GM19351 (cell line): ENCODE data around the gene ABCA13.

Source experiments
- ATAC-seq: cut with Tn5 transposase; IDR thresholded peaks from one replicate; pipeline ENCODE4 v1.9.1; 2021; ENCODE audit warnings: mild to moderate bottlenecking, moderate library complexity; ENCODE audit not compliant: unreplicated experiment

Gene ABCA13

DNA sequence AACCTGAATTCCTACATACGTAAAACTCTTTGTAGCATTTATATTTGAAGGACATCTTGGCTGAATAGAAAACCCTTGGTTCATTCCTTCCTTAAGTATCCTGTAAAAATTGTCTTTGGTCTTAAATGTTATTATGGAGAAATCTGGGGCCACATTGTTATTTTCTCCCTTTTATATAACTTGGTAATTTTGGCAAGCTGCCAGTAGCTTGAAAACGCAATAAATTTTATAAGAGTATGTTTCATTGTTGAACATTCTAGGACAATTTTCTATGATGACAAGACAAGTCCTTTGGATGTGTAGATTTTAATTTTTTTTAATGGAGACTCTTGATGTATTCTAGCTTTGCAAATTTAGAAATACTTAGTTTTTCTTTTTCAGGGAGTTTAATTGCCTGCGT is 191.9 kb downstream of the ABCA13 start:
- ATAC-seq, result no peak

DNA sequence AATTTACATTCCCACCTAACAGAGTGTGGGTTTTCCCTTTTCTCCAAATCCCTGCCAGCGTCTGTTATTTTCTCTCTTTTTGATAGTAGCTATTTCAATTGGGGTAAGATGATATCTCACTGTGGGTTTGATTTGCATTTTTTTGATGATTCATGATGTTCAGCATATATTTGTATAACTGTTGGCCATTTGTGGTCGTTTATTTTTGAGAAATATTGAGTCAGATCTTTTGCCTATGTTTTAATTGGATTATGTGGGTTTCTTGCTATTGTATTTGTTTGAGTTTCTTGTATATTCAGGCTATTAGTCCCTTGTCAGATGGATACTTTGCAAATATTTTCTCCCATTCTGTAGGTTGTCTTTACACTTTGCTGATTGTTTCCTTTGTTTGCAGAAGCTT is 193.8 kb downstream of the ABCA13 start:
- ATAC-seq, result no peak

DNA sequence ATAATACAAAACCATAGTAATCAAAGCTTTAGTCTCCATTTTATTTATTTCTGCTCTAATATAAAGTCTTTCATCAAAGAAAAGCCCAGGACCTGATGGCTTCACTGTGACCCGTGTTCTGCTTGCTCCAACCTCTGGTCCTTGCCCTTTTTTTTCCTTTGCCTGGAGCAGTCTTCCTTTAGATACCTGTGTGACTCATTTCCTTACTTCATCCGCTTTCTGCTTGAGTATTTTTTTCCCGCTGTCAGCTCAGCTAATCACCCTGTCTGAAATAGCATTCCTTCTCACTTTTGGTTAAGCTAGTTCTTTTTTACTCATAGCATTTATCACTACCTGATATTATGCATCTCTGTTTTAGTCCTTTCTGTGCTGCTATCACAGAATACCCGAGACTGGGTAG is 194.8 kb downstream of the ABCA13 start:
- no peak for ATAC-seq

DNA sequence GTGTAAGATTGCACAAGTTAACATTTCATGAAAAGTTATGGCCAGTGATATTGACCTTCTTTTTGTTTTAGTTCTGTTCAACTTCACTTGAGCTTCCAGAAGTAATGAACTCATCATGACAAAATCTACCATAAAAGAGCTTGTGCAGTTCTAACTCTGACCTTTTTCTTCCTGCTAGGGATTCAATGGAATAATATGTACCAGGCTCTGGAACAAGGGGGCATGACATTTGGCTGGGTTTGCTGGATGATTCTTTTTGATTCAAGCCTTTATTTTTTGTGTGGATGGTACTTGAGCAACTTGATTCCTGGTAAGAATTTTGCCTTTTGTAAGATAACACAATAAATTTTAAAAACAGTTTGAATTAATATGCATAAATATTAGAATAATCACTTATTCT is 205.0 kb downstream of the ABCA13 start:
- ATAC-seq, result no peak

DNA sequence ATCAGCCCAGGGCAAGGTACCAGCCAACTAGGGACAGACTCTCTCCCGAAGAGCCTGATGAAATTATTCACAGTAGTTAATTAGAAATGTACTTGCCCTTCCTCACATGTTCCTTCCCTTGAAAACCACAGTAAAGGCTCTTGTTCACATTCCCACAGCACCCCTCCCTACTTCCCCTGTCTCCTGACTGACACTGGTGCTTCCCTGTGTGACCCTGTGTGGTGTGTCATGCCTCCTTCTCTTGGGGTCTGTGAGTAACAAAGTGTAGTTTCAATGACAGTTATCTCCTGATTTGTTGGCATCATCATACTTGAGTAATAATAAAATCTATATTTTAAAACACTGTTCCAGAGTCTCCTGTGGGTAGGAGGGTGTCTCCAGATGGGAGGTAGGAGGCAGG is 209.7 kb downstream of the ABCA13 start:
- ATAC-seq, result no peak

DNA sequence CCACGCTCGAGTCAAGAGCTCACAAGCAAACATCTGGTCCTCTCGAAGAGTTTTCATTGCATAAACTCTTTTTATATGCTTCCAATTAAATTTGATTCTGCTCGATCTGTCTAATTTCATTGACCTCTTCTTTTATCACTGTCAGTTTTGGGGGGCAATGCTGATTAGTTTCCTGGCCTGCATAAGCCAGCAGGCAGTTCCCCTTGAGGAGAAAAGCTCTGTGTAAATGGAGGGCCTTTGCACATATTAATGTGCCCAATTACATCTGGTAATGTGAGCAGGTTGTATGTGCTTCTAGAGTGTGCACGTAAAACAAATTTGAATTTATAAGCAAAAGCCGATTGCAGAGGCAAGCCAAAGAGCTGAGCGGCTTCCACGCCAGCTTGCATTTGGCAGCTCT is 210.3 kb downstream of the ABCA13 start:
- no peak for ATAC-seq

DNA sequence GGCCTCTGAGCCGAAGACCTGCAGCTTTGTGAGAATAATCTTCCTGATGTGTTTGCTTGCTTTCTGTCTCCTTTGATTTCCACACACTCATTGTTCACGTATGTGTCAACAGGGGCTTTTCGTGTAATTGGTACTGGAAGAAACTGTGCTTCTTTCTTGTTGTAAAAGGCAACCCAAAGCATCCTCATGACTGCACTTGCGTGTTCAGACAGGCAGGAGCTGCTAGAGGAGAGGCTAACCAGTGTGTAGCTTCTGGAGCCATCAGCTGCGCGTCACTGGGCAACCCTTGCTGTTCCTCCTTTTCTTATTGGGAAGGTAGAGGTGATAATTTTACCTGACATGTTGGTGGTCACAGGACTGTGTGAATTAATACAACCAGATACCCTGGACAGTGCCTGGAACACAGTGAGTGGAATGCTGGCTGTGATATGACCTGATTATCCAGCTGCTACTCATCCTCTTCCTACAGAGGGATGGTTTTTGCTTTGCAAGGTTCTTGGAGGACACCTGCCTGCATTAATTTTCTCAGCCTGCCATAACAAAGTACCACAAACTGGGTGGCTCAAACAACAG is 213.0 kb downstream of the ABCA13 start:
- ATAC-seq, result no peak

DNA sequence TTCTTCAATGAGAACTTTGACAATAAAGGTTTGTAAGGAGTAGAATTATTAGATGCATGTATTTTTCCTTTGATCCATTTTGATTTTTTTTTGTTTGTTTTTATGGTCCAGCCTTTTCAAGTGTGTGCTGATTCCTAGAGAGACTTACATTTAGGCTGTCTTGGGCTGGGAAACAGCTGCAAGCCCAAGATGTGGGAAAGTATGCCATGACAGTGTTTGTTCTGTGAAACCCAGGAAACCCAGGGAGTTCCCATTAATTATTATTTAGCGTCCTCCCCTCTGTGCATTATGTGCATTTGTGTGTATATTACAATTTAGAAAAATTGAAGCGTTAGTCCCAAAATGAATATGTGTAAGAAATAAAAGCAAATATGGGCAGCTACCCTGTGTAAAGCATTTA is 216.7 kb downstream of the ABCA13 start:
- no peak for ATAC-seq

DNA sequence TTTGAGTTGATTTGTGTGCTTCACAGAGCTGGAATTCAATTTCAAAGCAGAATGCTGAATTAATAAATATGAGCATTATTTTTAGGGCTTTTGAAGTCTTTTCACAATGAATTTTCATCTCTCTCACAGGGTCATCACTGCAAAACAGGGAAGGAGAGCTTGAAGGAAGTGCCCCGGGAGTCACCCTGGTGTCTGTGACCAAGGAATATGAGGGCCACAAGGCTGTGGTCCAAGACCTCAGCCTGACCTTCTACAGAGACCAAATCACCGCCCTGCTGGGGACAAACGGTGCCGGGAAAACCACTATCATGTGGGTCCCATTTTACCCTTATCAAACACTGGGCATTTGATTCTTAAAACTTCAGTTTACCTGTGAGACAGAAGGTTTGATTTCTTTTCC is 217.7 kb downstream of the ABCA13 start:
- no peak for ATAC-seq

DNA sequence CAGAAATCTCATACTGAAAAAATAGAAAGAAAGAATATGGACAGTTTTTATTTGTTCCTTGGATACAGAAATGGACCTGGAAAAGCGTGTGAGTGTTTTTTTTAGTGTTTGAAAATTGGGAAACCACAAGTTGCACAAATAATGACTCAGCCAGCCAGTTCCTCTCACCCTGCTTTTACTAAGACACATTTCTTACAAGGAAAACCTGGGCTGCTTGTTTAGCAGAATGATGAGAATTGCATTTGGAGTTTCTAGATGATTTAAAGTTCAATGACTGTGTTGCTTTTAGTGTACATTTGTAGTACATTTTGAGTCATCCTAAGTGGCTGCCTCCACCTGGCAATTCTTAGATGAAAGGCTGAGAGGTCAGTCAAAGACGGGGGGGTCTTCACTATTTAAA is 218.7 kb downstream of the ABCA13 start:
- no peak for ATAC-seq

DNA sequence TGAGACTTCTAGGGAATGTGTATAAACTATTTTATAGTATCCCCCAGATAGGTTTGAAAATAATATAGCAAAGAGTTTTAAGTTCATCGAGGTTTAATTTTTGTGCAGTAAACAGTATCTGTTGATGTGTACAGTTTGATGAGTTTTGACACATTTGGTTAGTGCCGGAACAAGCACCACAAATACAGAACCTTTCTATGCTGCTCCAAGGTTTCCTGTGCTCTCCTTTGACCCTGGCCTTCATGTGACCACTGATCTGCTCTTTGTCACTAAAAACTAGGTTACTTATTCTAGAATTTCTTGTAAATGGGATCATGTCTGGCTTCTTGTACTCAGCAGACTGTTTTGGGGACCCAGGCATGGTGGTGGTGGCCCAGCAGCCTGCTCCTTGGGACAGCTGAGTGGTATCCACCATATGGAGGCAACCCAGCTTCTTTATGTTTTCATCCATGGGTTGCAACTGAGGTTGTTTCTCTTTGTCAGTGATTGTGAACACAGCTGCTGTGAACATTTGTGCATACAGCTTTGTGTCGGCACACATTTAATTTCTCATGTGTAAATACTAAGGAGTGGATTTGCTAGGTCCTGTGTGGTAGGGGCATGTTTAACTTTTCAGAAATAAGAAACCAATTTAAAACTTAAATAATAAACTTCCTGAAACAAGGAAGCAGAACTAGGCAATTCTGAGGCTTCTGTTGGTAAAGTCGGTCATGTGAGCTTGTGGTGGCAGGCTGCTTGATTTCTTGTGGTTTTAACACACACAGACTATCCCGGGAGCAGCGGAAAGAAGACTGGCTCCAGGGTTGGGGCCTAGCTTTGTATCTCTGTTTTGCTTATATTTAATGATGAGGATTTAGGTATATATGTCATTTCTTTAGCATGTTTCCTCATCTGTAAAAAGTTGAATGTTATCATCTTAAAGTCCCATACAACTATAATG is 219.4 kb downstream of the ABCA13 start:
- ATAC-seq, result no peak

DNA sequence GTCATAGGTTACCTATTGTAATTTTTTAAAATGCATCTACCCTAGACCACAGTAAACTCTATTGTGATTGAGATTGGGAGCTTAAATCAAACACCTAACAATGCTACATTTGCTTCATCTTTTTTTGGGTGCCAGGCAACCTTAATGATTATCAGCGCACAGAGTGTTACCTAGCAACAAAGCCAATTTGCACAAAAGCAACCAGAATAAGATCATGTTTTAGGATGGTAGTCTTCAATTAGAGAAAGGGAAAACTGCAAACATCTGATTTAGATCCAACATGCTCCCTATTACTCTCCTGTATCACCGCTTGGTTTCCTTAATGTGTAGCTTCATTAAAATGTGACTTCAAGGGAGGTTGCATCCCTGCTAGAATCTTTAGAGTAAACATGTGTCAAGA is 226.9 kb downstream of the ABCA13 start:
- ATAC-seq, result no peak

DNA sequence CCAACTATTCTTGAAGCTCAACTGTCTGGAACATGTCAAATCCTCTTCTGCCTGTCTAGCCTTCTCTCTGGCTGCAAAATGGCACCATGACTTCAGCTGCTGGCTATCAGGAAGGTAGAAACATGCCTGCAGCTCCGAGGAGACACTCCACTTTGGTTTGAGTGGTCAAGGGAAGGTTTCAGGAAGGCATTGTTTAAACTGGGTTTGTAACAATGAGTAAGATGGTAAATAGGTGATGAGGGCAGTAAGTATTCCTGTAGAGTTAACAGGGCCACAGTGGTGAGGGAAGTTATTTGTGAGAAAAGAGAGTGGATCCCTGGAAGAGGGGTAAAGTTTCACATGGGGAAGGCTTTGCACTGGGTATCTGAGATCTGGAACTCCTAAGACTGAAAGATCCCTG is 231.5 kb downstream of the ABCA13 start:
- ATAC-seq, result no peak

DNA sequence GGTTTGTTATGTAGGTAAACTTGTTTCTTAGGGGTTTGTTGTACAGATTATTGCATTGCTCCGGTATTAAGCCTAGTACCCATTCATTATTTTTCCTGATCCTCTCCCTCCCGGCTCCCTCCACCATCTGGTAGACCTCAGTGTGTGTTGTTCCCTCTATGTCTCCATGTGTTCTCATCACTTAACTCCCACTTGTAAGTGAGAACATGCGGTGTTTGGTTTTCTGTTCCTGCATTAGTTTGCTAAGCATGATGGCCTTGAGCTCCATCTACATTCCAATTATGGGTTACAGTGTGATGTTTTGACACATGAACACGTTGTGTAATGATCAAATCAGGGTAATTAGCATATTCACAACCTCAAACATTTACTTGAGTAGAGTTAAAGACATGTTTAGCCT is 237.5 kb downstream of the ABCA13 start:
- ATAC-seq, result no peak

DNA sequence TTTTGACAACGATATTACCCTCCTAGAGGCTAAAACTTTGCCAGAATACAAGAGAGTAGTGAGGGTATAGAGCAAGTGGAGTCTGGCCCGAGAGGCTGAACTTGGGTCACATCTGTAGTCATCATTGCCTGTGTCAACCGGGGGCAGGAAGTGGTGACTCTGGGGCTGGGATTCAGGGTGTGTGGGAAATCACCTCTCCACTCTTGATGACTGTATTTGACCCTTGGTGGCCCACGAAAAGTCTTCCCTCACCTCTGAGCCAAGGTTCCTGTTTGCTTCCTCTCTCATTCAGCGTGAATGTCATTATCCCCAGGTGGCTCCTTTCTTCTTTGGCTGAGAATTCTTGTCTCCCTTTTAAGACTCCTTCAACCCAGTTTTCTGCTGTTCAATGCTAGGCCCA is 240.4 kb downstream of the ABCA13 start:
- ATAC-seq, result peak; percentile 61

DNA sequence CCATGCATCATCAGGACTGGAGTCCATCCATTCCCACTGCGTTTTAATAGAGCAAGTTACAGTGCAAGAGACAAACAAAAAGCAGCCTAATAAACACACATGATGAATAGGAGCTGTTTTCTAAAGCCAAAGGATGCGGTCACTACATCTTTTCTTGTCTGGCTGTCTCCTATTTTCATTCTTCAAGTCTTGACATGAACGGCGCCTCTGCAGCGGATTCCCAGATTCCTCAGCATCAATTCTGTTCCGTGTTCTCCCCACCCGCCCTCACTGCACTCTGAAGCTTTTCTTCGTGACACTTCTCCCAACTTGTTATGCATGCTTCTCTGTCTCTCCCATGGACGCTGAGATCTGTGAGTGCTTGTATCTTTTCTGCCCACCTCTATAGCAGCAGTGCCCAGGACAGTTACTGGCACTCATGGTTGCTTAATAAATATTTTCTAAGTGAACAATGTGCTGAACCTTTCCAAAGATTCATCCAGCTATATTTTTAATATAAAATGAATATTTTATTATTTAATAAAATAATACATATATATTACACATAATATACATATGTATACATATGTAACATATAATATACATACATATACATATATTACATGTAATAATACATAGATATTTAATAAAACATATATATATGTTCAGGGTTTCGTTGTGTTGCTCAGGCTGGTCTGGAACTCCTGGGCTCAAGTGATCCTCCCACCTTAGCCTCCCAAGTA is 242.9 kb downstream of the ABCA13 start:
- ATAC-seq, result no peak

DNA sequence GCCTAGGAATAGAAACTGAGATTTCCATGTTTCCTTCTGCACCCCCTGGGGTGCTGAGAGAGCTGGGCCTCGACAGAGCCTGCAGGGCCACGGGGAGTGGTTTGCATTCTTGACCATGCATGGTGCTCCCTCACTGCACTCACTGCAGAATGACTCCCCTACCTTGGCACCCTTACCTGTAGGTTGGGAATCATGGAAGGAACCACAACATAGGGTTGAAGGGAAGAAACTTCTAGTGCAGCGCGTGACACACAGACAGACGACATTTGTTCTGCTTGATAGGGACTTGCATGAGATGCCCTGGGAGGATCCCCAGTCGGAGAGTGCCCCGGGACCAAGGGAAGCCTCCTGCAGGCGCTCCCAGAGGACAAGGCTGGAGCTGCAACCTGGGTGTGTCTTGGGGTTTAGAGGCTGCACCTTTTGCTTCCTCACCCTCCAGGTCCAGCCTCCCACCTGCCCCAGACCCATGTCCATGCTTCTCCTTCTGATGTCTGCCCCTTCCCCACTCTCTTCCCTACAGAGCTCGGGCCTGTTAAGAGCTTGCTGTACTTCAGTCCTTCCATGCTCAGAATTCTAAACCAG is 245.2 kb downstream of the ABCA13 start:
- no peak for ATAC-seq

DNA sequence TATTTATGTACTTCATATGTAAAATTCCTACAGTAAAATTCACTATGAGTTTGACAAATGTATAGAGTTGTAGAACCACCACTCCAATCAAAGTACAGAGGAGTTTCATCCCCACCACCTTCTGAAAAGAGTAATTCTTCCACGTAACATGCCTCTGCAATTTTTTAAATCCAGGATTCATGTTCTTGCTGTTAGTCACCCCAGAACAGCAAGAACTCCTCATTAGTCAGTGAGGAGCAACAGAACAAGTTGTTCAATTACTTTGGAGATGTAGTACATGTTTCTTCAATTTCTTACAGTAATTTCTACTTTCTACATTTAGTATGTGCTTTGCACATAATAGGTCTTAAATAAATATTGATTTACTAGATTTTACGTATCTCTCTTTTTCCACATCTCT is 248.1 kb downstream of the ABCA13 start:
- no peak for ATAC-seq

DNA sequence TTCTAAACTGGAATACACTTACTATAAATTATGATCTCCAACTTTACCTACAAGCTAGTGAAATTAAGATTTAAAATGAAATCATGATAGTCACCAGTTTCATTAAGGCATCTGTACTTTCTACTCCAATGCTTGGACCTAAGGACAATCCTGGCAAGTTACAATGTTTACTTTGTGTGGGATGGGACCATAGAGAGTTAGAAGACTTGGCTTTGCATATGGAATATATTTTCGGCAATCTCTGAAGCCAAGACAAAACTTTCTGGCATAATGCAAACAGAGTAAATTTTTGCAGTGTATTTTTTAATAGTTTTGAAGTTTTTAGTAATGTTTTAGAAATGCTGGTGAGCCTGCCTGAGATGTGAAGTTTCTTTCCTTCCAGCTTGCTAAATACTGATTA is 248.9 kb downstream of the ABCA13 start:
- no peak for ATAC-seq

DNA sequence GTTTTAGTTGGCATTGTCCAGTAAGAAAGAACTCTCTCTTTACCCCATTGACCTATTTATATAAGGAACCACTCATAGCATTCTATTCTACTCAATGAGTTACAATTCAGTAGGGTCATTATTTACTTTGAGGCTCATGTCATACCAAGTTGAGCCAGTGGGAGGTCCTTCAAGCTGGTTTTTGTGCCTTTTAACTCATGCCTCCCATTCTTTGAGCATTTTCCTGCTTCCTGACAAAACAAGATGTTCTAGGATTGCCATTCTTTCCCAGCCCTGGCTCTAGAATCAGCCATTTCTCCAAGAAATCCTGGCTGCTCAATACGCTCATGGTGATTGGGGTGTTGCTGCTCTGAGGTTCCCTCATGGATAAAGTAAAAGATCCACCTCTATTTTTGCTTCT is 250.1 kb downstream of the ABCA13 start:
- no peak for ATAC-seq

DNA sequence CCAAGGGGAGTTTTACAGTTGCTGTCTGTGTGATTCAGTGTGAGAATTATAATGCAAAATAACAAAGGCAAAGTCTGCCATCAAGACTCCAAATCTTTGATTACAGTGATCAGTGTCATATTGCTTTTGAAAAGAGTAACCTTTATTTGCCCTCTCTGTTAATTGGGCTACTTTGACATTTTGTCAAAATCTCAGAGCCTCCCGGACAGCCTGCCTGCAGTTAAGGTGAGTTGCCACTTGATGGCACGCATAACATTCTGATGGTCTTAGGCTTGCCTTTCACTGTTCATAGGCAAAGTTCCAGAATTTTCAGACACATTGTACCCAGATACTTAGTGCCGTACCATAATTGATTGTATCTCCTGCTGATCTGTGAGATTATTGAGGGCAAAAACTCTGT is 253.5 kb downstream of the ABCA13 start:
- peak; percentile 78 for ATAC-seq
